Omental fat pad (tissue), 4 donors: ENCODE measurements around the gene ADM5. TPM values are rescaled to one million over a fixed set of nuclear protein-coding genes. Genes with fewer than 3 reads are reported as not detected.

Experiments
- ATAC-seq: fragments of 150-250 bp; one replicate; pipeline ENCODE4 v1.9.1; 2016; ENCODE audit warnings: mild to moderate bottlenecking, moderate library complexity; ENCODE audit not compliant: low FRiP score
- DNase-seq: peaks from one replicate; pipeline ENCODE4 v3.0.0-alpha.2; 2019; ENCODE audit warnings: low spot score
- small RNA-seq: library from RNA; depleted of rRNA; stranded (forward); fragments of <200 nt; gene quantifications from one replicate; pipeline ENCODE3, GENCODE V24; 2016
- total RNA-seq, 4 donors: library from RNA; depleted of rRNA; stranded (reverse); fragments of >200 nt; gene quantifications; one replicate each; pipeline ENCODE4 v1.1.0, GENCODE V29; 2016
- TF ChIP-seq, protein P1 (sequence below), 3 donors: fragments of 450-650 bp; IDR thresholded peaks; one replicate each; pipeline ENCODE4 v1.5.1; 2016 to 2017; ENCODE audit warnings: antibody characterized with exemption in 3 of 3, mild to moderate bottlenecking in 3 of 3, moderate library complexity in 2 of 3

ADM5 gene
- total RNA-seq, 4 donors from 2014 or later = 1.2 to 3.4 (median 2.3) TPM

DNA sequence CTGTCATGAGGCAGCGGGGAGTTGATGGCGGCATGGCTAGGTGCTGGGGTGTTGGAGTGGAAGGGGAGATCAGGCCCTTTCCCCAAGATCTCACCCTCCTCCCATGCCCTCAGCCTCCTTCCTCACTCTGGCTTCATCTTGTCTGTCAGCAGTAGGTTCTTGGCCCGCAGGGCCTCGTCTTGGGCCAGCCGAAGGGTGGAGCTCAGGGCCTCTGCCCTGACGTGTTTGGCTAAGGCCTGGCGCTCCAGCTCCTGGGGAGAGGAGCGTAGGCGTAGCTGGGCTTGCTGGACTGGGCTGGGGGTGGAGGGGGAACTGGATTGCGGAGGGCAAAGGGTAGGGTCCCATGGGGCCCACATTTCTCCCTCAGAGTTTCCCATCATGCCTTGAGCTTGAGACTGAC, 50.5 kb downstream of the ADM5 start:
- ATAC-seq (no peak), DNase-seq (no peak)
- TF ChIP-seq, protein P1, sequence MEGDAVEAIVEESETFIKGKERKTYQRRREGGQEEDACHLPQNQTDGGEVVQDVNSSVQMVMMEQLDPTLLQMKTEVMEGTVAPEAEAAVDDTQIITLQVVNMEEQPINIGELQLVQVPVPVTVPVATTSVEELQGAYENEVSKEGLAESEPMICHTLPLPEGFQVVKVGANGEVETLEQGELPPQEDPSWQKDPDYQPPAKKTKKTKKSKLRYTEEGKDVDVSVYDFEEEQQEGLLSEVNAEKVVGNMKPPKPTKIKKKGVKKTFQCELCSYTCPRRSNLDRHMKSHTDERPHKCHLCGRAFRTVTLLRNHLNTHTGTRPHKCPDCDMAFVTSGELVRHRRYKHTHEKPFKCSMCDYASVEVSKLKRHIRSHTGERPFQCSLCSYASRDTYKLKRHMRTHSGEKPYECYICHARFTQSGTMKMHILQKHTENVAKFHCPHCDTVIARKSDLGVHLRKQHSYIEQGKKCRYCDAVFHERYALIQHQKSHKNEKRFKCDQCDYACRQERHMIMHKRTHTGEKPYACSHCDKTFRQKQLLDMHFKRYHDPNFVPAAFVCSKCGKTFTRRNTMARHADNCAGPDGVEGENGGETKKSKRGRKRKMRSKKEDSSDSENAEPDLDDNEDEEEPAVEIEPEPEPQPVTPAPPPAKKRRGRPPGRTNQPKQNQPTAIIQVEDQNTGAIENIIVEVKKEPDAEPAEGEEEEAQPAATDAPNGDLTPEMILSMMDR (IDR thresholded peaks at IDR 0.05) = no peak

Small RNAs within 50 kb of the gene (small RNA-seq; reads per million reads assigned to genes)
- gene MIR5088 = not detected

Other genes starting within 250 kb of the ADM5 start
- 1 to 10 TPM in 3 of 4 donors, under 1 TPM in 1; 0.48 to 6.3 (median 1.0) TPM for gene SLC17A7, start 248.1 kb upstream of the ADM5 start, total RNA-seq
- gene PIH1D1, start 237.8 kb upstream of the ADM5 start, total RNA-seq = 10 to 100 TPM; 52.7 to 87.4 (median 75.7) TPM
- 10 to 100 TPM; 20.3 to 48.1 (median 34.6) TPM for gene ALDH16A1, start 236.4 kb upstream of the ADM5 start, total RNA-seq
- gene FLT3LG, start 215.4 kb upstream of the ADM5 start, total RNA-seq = 10 to 100 TPM in 1 of 4 donors, 1 to 10 TPM in 3; 2.3 to 11.2 (median 2.6) TPM
- 1,000 to 10,000 TPM; 2,551 to 3,862 (median 3,160) TPM for gene RPL13A, start 202.0 kb upstream of the ADM5 start, total RNA-seq
- 1,000 to 10,000 TPM; 3,715 to 4,750 (median 4,286) TPM for gene RPS11, start 193.2 kb upstream of the ADM5 start, total RNA-seq
- 100 to 1,000 TPM; 314 to 479 (median 337) TPM for gene FCGRT, start 176.9 kb upstream of the ADM5 start, total RNA-seq
- 10 to 100 TPM; 23.7 to 70.1 (median 26.9) TPM for gene RCN3, start 161.6 kb upstream of the ADM5 start, total RNA-seq
- 10 to 100 TPM; 36.9 to 70.8 (median 46.4) TPM for gene NOSIP, start 109.0 kb upstream of the ADM5 start, total RNA-seq
- 1 to 10 TPM in 2 of 4 donors, under 1 TPM in 1, not detected in 1; 0.79 to 5.2 (median 2.3) TPM for gene PRRG2, start 108.3 kb upstream of the ADM5 start, total RNA-seq
- gene PRR12, start 98.4 kb upstream of the ADM5 start, total RNA-seq = 10 to 100 TPM in 1 of 4 donors, 1 to 10 TPM in 3; 3.3 to 11.3 (median 4.1) TPM
- gene RRAS, start 49.5 kb upstream of the ADM5 start, total RNA-seq = 10 to 100 TPM; 72.2 to 91.0 (median 76.8) TPM
- gene SCAF1, start 47.4 kb upstream of the ADM5 start, total RNA-seq = 10 to 100 TPM in 2 of 4 donors, 1 to 10 TPM in 2; 8.8 to 13.6 (median 11.5) TPM
- gene IRF3, start 23.7 kb upstream of the ADM5 start, total RNA-seq = 10 to 100 TPM; 32.4 to 62.7 (median 36.4) TPM
- 1 to 10 TPM; 3.6 to 9.2 (median 5.9) TPM for gene BCL2L12, start 23.7 kb upstream of the ADM5 start, total RNA-seq
- 100 to 1,000 TPM; 150 to 250 (median 170) TPM for gene PRMT1, start 12.3 kb upstream of the ADM5 start, total RNA-seq
- gene CPT1C, start 1.5 kb downstream of the ADM5 start, total RNA-seq = 1 to 10 TPM; 1.8 to 5.9 (median 4.8) TPM
- 10 to 100 TPM in 1 of 4 donors, under 1 TPM in 3; 0.36 to 14.2 (median 0.44) TPM for gene TSKS, start 73.7 kb downstream of the ADM5 start, total RNA-seq
- gene AP2A1, start 77.4 kb downstream of the ADM5 start, total RNA-seq = 10 to 100 TPM; 63.9 to 88.0 (median 72.4) TPM
- 10 to 100 TPM; 10.2 to 20.3 (median 17.0) TPM for gene FUZ, start 123.7 kb downstream of the ADM5 start, total RNA-seq
- gene MED25, start 128.7 kb downstream of the ADM5 start, total RNA-seq = 10 to 100 TPM; 14.4 to 32.2 (median 19.6) TPM
- 10 to 100 TPM; 37.3 to 64.8 (median 58.1) TPM for gene PTOV1, start 161.6 kb downstream of the ADM5 start, total RNA-seq
- 10 to 100 TPM; 33.9 to 69.7 (median 50.2) TPM for gene PNKP, start 178.0 kb downstream of the ADM5 start, total RNA-seq
- gene AKT1S1, start 187.8 kb downstream of the ADM5 start, total RNA-seq = 10 to 100 TPM; 12.2 to 18.3 (median 14.7) TPM
- 10 to 100 TPM; 15.6 to 24.9 (median 22.3) TPM for gene TBC1D17, start 188.1 kb downstream of the ADM5 start, total RNA-seq
- gene IL4I1, start 207.3 kb downstream of the ADM5 start, total RNA-seq = 1 to 10 TPM in 2 of 4 donors, under 1 TPM in 1, not detected in 1; 0.56 to 5.5 (median 1.5) TPM
- 10 to 100 TPM; 10.2 to 17.7 (median 15.7) TPM for gene ATF5, start 239.6 kb downstream of the ADM5 start, total RNA-seq
- gene NUP62, start 239.9 kb downstream of the ADM5 start, total RNA-seq = 10 to 100 TPM; 24.9 to 45.5 (median 30.6) TPM